Measurements from ENCODE around the gene SF3B2.
"Not testable (repeated sequence)": the region's sequence is repeated elsewhere in the genome, so short reads cannot be mapped to it uniquely, and the experiment has no call there.

Gene SF3B2, protein sequence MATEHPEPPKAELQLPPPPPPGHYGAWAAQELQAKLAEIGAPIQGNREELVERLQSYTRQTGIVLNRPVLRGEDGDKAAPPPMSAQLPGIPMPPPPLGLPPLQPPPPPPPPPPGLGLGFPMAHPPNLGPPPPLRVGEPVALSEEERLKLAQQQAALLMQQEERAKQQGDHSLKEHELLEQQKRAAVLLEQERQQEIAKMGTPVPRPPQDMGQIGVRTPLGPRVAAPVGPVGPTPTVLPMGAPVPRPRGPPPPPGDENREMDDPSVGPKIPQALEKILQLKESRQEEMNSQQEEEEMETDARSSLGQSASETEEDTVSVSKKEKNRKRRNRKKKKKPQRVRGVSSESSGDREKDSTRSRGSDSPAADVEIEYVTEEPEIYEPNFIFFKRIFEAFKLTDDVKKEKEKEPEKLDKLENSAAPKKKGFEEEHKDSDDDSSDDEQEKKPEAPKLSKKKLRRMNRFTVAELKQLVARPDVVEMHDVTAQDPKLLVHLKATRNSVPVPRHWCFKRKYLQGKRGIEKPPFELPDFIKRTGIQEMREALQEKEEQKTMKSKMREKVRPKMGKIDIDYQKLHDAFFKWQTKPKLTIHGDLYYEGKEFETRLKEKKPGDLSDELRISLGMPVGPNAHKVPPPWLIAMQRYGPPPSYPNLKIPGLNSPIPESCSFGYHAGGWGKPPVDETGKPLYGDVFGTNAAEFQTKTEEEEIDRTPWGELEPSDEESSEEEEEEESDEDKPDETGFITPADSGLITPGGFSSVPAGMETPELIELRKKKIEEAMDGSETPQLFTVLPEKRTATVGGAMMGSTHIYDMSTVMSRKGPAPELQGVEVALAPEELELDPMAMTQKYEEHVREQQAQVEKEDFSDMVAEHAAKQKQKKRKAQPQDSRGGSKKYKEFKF

DNA sequence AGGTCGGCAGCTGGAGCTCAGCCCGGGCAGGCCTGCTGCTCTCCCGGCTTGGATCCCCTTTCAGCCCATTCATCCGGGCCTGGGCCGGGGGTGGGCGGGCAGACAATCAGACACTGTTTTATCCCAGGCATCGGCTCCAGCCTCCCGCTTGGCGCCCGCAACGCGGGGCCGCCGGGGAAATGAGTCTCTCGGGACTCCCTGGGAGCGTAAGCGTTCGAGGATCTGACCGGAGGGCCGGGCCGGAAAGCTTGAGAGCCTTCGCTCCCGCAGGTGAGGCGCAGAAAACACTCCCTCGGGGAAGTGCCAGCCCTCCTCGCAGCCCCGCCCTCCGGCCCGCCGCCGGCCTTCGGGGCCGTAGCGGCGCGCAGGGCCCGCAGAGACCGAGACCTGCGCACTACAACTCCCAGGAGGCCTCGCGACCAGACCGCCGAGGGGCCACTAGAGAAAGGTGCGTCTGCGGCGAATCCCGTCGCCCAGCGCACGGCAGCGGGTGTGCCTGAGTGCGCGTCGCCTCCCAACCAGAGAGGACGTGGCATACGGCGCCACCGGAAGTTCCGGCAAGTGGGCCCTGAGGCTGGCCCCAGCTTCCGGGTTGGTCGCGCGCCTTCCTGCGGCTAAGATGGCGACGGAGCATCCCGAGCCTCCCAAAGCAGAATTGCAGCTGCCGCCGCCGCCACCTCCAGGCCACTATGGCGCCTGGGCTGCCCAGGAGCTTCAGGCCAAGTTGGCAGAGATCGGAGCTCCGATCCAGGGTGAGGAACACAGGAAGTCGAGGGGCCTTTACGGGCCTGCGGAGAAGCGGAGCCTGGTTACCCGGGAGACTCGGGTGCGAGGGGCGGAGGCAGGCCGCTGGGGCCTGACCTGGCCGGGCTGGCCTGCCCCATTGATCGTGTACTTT lies at the start of gene SF3B2:
SF3B2 (plus strand) TSS at position 599 of the 898 bp plus-strand sequence; CDS start at position 620, 21 bp downstream.
- peak; percentile 98 for DNase-seq

DNA sequence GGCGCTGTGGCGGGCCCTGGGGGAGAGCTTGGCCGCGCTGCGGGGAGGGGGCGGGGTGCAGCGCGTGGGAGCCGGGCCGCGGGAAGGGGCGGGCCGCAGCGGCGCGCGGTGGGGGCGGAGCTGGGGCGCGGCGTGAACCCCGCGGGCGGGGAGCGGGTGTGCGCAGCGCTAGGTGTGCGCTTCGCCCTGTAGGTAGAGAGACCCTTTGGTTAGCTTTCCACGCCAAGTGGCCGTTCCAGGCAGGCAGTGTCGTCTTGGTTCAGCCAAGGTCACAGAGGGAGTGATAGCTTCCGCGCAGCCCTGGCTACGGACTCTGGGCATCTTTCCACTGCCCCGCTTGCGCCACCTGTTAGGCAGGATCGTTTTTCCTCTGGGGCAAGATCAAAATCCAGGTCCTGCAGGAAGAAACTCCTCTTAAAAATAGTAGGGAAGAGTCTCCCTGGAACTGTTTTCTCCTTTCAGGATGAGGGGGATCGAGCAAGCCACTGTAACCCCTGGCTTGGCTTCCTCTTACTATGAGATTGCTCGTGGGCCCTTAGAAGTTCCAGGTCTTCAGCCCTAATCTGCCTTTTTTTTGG lies 49.4 kb upstream of the SF3B2 start:
- DNase-seq, result no peak

DNA sequence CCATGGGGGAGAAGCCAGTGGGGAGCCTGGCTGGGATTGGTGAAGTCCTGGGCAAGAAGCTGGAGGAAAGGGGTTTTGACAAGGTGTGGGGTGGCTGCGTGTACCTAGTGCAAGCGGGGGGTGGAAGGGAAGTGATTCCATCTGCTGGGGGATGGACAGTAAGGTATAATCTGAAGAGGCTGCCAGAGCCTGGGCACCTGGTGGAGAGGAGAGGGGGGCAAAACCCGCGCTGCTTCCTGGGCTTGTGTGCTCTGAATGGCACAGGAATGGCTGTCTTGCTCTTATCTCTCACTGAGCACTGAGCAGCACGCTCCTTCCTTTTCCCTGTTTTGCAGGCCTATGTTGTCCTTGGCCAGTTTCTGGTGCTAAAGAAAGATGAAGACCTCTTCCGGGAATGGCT lies 48.9 kb upstream of the SF3B2 start:
- DNase-seq, result no peak

DNA sequence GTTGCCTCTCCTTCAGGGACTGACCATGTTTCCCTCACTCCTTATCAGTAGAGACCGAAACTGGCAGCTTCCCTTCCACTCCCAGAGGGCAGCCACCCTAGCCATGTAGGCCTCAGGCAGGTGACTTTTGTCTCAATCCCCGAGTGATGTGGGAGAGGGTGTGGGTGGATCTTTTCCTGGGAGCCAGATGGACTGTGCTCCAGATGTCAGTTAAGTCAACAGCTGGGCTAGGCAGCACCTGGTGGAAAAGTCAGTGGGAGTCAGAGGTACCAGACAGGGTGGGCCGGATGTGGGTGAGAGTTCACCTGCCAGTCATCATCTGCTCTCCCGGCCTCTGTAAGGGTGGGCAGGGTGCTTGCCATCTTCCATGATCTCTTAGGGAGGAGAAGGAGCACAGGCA lies 48.0 kb upstream of the SF3B2 start:
- DNase-seq, result no peak

DNA sequence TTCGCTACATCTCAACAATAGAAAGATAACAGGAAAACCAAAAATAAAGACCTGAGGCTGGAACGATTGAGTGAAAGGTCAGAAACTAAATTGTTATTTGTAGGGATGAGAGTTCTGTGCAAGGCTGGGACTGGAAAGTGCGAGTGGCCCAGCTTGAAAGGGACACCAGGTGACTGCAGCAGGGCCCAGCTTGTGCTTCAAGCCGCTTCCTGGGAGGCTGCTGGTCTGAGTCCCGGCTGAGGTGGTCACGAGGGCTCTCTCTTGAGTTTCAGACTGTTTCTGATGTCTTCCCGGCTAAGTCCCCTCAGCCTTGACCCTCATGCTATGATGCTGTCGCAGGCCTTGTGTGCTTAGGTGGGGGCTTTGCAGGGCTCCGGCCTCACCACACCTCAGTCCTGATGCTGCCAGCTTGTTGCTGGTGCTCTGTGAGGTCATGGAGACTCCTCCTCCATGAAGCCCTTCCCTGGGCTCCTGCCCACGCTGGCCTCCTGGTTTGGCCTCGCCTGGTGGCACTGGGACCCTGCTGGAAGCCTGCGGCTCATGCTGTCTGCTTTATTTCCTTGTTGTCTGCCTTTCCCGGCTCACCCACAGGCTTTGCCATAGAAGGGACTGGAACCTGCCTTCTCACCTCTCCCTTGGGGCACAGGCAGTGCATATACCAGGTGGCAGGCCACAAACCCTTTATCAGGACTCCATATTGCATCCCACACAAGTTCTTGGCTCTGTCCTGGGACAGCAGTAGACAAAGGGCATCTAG lies 45.9 kb upstream of the SF3B2 start:
- DNase-seq, result no peak

DNA sequence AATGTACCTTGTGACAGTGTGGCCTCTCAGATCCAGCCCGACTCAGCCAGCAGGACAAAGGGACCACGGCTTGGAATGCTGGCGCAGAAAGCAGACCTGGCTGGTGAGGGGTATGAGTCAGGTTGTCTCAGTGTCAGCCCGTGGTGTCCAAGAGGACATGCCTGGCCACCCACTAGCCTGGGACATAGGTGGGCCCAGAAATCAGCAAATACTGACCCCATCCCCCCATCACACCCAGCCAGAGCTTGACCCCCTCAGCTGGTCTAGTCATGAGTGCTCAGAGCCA lies 45.3 kb upstream of the SF3B2 start:
- DNase-seq, result no peak

DNA sequence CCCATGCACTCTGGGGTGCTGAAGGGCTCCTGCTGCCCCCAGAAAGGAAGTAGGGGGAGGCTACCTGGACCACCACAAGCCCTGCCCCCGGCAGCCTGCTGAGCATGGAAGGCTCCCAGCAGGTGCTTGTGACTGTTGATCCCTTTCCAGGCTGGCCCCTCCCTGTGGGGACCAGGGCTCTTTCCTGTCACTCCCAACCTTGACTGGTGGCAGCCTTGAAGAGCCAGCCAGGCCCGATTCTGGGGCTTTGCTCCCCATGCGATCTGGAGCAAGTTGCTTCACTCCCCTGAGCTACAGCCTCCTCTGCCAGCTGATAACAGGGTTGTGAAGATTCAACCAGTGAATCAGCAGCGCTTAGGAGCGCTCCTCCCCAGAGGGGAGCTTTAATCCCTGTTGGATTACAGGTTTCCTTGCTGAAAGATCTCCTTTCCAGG lies 44.9 kb upstream of the SF3B2 start:
- no peak for DNase-seq

DNA sequence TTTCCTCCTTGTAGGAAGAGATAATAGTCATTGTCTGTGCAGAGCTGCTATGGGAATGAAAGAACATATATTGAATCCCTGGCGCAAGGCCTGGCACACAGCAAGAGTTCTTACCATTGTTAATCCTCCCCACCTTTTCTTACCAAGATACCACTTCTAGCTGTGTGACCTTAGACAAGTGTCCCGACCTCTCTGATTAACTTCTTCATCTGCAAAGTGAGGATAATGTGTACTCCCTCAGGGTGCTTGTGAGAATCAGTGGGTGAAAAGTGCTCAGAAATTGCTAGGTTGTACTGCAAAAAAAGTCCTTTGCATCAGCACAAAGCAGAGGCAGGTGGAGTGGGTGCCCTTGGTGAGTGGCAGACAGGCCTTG lies 44.1 kb upstream of the SF3B2 start:
- no peak for DNase-seq

DNA sequence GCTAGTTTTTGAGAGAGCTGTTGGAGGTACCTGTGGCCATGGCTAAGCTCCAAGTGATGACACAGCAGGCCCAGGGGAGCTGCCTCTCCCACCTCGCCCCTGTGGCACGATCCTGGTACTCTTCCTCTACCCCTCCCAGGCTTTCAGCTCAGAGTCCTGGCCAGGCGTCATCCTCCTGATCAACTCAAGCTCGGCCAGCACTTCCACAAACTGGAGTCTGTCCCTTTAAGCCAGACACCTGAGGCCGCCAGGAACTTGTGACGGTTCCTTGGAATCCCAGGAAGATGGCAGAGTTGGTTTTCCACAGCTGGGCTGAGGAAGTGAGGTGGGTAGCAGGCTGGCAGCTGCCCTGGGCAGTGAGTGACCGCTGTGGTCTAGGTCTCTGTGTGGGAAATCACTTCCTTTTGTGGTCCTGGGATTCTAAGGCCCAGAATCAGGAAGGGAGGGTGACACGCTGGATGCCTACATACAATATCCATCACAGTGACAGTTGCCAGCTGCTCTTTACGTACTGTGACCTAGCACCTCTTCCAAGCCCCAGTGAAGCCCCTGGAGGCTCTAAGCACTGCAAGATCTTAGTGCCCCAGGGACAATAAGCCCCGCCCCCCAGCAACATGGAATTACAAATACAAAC lies 43.6 kb upstream of the SF3B2 start:
- DNase-seq, result no peak

DNA sequence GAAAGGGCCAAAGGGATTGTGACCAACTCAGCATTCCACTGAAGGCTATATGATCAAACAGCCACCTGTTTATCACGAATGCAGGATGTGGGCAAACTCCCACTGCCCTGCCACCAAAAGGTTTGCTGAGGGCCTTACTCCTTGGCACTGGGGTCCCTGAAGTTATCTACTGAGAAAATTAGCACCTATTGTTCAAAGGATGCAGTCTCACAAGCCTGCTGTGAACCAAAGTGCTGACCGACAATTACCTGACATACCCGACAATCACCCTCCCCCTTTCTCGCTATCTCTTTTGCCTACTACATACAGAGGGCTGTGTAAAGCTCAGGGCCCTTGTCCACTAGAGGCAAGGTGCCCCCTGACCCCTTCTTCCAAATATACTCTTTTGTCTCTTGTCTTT lies 42.1 kb upstream of the SF3B2 start:
- not testable (repeated sequence) for DNase-seq

DNA sequence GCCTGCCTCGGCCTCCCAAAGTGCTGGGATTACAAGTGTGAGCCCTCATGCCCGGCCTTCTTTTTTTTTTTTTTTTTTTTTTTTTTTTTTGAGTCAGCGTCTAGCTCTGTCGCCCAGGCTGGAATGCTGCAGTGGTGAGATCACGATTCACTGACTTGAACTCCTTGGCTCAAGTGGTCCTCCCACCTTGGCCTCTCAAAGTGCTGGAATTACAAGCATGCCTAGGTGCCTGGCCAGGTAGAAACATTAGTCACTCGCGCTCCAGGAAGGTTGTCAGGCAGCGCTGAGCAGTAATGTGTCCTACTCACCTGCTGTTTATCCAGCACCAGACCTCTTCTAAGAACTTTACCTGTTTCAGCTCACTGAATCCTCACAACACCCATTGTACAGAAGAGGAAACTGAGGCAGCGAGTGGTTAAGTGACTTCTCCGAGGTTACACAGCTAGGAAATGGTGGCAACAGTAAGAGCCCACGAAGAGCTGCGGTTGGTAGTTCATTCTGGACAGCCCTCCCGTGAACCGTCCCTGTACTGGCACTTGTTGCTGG lies 40.9 kb upstream of the SF3B2 start:
- no peak for DNase-seq

DNA sequence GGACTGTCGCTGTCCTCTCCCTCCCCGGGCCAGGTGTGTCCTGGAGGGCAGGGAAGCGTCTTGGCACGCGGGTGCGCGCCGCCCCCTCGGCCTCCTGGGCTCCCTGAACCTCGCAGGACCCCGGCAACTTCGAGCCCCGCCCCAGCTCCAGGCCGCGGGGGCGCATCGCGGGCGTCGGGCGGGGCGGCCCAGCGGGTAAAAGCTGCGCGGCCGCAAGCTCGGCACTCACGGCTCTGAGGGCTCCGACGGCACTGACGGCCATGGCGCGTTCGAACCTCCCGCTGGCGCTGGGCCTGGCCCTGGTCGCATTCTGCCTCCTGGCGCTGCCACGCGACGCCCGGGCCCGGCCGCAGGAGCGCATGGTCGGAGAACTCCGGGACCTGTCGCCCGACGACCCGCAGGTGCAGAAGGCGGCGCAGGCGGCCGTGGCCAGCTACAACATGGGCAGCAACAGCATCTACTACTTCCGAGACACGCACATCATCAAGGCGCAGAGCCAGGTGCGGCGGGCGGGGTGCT lies 40.3 kb upstream of the SF3B2 start, which contains the start of gene CST6:
CST6 (plus strand) TSS at position 224 of the 519 bp plus-strand sequence; CDS start at position 261, 37 bp downstream.
- no peak for DNase-seq

DNA sequence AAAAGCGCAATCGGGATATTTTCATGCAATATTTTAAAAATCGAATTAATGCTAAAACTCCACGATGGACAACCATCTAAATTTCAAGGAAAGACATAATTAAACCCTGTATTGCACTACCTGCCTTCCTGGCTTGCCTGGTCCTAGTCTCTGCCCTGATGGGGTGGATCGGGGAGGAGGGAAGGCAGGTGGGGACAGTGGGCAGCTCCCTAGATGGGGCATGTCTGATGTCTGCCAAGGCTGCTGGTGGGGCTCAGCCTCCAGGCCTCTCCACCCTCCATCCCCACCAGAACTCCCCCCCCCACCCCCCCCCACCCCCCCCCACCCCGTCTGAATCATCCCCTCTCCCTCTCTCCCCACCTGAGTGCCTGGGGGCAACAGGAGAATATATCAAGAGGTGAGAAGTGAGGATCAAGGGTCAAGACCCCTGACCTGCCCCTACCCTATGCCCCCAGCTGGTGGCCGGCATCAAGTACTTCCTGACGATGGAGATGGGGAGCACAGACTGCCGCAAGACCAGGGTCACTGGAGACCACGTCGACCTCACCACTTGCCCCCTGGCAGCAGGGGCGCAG lies 39.7 kb upstream of the SF3B2 start:
- DNase-seq, result no peak

DNA sequence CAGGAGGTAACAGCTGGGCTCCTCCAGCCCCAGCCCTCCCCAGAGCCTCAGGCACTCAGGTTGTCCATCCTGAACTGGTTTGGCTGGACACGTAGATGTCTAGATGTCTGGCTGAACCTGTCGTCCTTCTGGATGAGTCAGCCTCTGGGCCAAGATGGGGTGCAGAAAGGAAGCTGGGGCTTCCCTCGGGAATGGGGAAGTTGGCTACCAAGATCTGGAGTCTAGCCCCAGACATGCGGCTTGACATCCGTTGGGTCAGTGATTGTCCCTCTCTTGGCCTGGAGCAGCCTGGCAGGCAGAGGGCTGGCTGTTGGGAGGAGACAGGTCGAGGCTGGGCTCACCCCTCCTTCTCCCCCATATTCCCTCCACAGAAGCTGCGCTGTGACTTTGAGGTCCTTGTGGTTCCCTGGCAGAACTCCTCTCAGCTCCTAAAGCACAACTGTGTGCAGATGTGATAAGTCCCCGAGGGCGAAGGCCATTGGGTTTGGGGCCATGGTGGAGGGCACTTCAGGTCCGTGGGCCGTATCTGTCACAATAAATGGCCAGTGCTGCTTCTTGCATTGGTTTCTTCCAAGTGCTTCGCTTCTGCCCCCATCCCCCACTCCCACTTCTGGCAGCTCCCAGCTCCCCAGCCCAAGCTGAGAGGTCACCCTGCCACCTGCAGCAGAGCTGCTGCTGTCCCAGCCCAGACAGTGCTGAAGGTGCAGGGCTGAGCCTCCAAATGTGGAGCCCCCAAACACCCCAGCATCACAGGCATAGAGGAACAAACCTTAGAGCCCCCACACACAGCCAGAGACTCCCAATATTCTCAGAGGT lies 39.0 kb upstream of the SF3B2 start:
- no peak for DNase-seq

DNA sequence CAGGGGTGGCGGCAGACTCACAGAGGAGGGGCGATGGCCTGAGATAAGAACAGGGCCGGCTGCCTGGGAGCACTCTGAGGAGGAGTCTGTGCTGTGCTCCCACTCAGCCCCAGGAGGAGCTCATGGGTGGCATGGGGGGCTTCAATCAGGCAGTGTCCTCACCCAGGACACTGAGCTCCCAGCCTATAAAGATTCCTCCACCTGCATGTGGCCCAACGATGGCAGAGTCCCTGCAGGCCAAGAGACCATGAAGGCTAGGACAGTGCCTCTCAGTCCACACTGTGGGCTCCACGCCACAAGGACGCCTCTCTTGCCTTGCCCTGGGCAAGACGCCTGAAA lies 38.4 kb upstream of the SF3B2 start:
- no peak for DNase-seq

DNA sequence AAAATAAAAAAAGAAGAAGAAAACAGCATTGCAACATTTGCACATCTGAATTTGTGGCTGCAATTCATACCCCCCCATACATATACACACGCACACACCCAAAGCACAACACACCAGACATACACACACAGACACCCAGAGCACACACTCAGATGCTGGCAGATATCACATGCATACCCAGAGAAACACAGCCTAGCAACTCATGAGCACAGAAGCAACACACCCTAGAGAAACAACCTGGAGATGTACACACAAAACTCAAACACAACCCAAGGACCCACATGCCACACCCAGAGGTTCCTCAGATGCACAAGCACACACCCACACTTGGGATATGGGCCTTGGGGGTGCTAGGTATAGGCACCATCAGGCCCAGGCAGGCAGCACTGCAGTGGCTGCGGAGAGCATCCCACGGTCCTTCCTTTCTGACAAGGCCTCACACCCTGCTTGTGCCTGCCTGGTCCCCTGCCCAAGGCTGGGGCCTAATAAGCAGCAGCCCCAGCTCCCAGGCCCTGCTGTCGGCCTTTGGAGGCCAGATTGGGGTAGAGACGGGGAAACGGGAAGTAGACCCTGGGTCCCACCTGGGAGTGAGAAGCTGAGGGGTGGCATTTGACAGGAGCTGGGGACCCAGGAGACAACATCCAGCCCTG lies 37.2 kb upstream of the SF3B2 start:
- DNase-seq, result no peak

DNA sequence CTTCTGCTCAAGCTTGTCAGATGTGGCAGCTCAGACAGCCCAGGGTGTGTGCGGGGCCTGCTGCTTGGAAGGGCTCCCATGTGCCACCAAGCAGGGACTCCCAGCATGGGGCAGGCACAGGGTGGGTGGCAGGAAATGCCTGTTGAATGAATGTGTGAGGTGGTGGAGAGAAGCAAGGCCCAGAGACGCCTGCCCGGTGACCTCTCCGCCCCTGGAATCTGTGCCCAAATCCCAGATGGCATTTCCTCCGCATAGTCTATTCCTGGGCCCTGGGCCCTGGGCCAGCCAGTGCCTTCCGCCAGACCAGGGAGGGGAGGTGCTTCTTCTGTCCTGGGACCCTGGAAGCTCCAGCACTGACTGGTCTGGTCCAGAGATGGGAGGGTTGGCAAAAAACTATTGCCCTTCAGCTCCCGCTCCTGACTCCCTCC lies 36.7 kb upstream of the SF3B2 start:
- no peak for DNase-seq

DNA sequence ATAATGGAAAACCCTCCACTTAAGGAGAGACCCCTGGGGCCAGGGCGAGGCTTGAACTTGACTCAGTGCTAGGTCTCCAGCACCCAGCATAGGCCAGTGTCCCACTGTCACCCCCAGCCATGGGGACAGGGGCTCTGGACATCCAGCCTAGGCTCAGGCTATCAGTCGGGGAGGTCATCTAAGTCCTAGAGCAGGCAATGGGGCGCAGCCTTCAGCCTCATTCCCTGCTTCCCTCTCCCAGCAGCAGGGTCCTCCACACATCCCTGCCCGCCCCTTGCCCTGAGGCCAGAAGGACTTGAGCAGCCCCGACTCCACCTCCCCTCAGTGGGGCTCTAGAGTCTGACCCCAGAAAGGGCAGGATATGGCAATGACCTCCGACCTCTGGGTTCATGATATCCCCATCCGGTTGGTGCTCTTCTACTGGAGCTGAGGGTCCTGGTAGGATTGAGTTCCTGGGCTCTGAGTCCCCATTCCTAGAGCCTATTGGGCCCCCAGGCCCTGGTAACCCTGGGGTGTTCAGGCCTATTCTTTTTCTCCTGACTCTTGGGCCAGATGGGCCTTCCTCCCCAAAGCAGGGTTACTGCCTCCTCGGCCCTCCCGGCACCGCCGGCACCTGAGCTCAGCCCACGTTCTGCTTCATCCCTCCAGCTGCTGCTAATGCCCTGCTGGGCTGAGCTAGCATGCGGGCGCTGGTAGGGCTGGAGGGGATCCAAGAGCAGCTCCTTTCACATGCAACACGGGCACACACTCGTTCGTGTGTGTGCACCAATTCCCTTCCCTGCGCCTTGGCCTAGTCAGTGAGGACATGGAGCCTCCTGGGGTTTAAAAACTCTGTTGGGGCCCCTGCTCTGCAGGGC lies 36.0 kb upstream of the SF3B2 start:
- DNase-seq, result no peak

All from eye (tissue), 1 donor.